GM12864 (cell line): ENCODE measurements around the gene HIVEP2.

Experiments
- DNase-seq: peaks from one replicate; pipeline ENCODE4 v3.0.0-alpha.2; 2011; ENCODE audit warnings: low read depth
- H3K4me3 ChIP-seq: 2 replicates; pipeline ENCODE4 v1.5.1; 2011; ENCODE audit warnings: mild to moderate bottlenecking, low read depth, low read length, control low read depth
- CTCF ChIP-seq: IDR thresholded peaks from 2 replicates; pipeline ENCODE4 v1.5.1; 2011; ENCODE audit warnings: low read depth, mild to moderate bottlenecking, moderate library complexity, low read length, control low read depth, inconsistent platforms; ENCODE audit errors: missing control alignments

HIVEP2 gene

GRCh38 chr6:142833054-142833453 is 111.9 kb downstream of the HIVEP2 start:
- TF ChIP-seq CTCF: no peak
- no peak overlapping the region for H3K4me3 ChIP-seq
- DNase-seq: no peak

- no peak for TF ChIP-seq CTCF
- H3K4me3 ChIP-seq: no peak overlapping the region
- no peak for DNase-seq
These were observed 114.2 kb downstream of the HIVEP2 start for GRCh38 chr6:142830807-142831206.

GRCh38 chr6:142830116-142830710 is 114.8 kb downstream of the HIVEP2 start:
- DNase-seq: no peak
- TF ChIP-seq CTCF: no peak

GRCh38 chr6:142829556-142829955 is 115.4 kb downstream of the HIVEP2 start:
- H3K4me3 ChIP-seq: no peak overlapping the region
- DNase-seq: no peak
- no peak for TF ChIP-seq CTCF

More at GRCh38 chr6:142830116-142830710, 114.8 kb downstream of the HIVEP2 start:
- no peak overlapping the region for H3K4me3 ChIP-seq

GRCh38 chr6:142827991-142828390 is 117.0 kb downstream of the HIVEP2 start:
- H3K4me3 ChIP-seq: no peak overlapping the region
- no peak for DNase-seq
- TF ChIP-seq CTCF: no peak

DNA sequence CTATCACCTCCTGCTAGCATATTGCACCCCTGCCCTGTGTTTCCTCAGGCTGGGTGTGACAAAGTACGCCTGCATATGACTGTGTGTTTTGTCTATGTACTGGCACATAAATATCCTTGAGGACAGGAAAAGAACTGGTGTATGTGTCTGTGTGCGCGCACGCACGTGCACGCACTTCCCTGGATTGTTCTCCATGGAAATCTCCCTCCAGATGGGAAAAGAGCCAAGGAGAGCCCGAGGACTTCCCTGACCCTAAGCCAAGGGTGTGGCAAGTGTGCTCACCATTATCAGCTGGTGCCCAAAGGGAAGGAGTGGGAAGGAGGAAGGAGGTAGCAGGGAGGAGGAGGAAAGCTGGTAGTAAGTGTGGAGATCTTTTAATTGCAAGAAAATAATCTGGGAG is 117.6 kb downstream of the HIVEP2 start:
- no peak for TF ChIP-seq CTCF
- no peak for DNase-seq
- H3K4me3 ChIP-seq: no peak overlapping the region

DNA sequence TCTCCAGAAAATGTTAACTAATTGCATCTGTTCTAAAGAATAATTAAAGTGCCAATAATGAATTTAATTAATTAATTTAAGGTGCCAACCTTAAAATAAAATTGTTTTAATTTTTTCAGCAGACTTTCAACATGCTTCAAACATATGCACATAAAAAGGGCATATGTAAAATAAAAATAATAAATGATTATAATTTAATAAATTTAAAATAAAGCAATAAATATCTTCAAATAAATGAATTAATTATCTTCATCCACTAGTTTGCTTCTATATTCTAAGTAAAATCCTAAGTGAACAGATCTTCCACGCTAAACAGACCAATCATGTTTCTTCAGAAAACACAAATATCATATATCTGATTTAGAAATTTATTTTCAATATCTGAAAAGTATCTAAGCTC is 119.2 kb downstream of the HIVEP2 start:
- no peak for TF ChIP-seq CTCF
- no peak for DNase-seq
- H3K4me3 ChIP-seq: no peak overlapping the region
